ENCODE results near the gene WWC2. TPM values are rescaled to one million over a fixed set of nuclear protein-coding genes. Genes with fewer than 3 reads are reported as not detected.
A peak's percentile ranks its signal among the peaks of the same experiment; 100 is the strongest.

WWC2 gene
- polyA plus RNA-seq, 2 of the 4 experiments (the other 2 are of a cell fraction): 14.9 to 26.9 TPM

GRCh38 chr4:183171484-183172267, 72.6 kb downstream of the WWC2 start:
- peak overlapping the region; percentile 71 to 79 for H3K27ac ChIP-seq
- H3K4me1 ChIP-seq: peaks cover 69% of the 10 kb centered on the region
- no peak for TF ChIP-seq HOXA7 (CRISPR knock-in tag; IDR thresholded peaks at IDR 0.05)
- peak; percentile 32; the same call in 1 of the 2 replicates for TF ChIP-seq JUNB (IDR thresholded peaks at IDR 0.05)
- peak in 1 of 2 experiments; percentile 55; a peak in 2 of 4 replicates for TF ChIP-seq CEBPB (IDR thresholded peaks at IDR 0.05)
- TF ChIP-seq FOSL2 (IDR thresholded peaks at IDR 0.05): no peak
- peak; percentile 72 for TF ChIP-seq FOSL2 (CRISPR knock-in tag; IDR thresholded peaks at IDR 0.05)
- no peak for TF ChIP-seq RNF2 (IDR thresholded peaks at IDR 0.05; ENCODE audit: borderline replicate concordance, low read depth)
- peak; percentile 80 for TF ChIP-seq MAX (IDR thresholded peaks at IDR 0.05)
- TF ChIP-seq RFX5 (IDR thresholded peaks at IDR 0.05): no peak
- TF ChIP-seq GATA3 (IDR thresholded peaks at IDR 0.05; ENCODE audit: borderline replicate concordance): peak; percentile 70; the same call in 1 of the 2 replicates
- TF ChIP-seq SMC3 (IDR thresholded peaks at IDR 0.05): 0 out of 3 replicates have a peak, but pooled peaks have one; percentile 3
- DNase-seq (ENCODE audit: low read depth in 1 of 2, low spot score in 1 of 2) (peak; percentile 25 to 66), ATAC-seq (peak; percentile 72 to 75), FAIRE-seq (no peak)
- H3K4me2 ChIP-seq: peak overlapping the region; percentile 72
- POLR2A ChIA-PET: no interaction called here
- 0 out of 3 replicates have a peak overlapping the region, but pooled peaks have one; percentile 2 for H3K4me3 ChIP-seq
- no peaks in the 10 kb centered on the region for H3K9me3 ChIP-seq
- 1% methylated on average over 4 of the region's 4 CpGs for WGBS (ENCODE audit: missing lambda C conversion rate)
- CTCF ChIA-PET: interaction anchor here (1.3 kb wide), 1 partner anchor 9 kb away, joined by 3 read pairs; no protein-coding TSS in a partner anchor

- CTCF ChIA-PET: interaction anchor here (1.3 kb wide), 1 partner anchor 8 kb away, joined by 3 read pairs; no protein-coding TSS in a partner anchor
Observed at GRCh38 chr4:183172881-183173280, 73.8 kb downstream of the WWC2 start.

GRCh38 chr4:183173580-183174526, 74.8 kb downstream of the WWC2 start:
- ChIA-PET CTCF (no interaction called here), POLR2A (no interaction called here)
- DNase-seq (ENCODE audit: low read depth in 1 of 2, low spot score in 1 of 2) (no peak), ATAC-seq (peak; percentile 55 to 60; a peak in 5 of 6 replicates), FAIRE-seq (no peak)
- H3K4me3 ChIP-seq: peak overlapping the region; percentile 23; the same call in 2 of the 3 replicates
- H3K4me2 ChIP-seq: peak overlapping the region; percentile 72
- H3K9me3 ChIP-seq: no peaks in the 10 kb centered on the region
- peak overlapping the region; percentile 71 to 79 for H3K27ac ChIP-seq
- peaks cover 73% of the 10 kb centered on the region for H3K4me1 ChIP-seq
- no peak for TF ChIP-seq KDM5A (IDR thresholded peaks at IDR 0.05)
- TF ChIP-seq FOXS1 (CRISPR knock-in tag; IDR thresholded peaks at IDR 0.05): no peak
- TF ChIP-seq BCL3 (IDR thresholded peaks at IDR 0.05): no peak
- no peak for TF ChIP-seq RFX5 (IDR thresholded peaks at IDR 0.05)
- TF ChIP-seq ZSCAN20 (CRISPR knock-in tag; IDR thresholded peaks at IDR 0.05): no peak
- no peak for TF ChIP-seq ESRRA (IDR thresholded peaks at IDR 0.05; ENCODE audit: borderline replicate concordance, low read length)
- TF ChIP-seq POLR2A (IDR thresholded peaks at IDR 0.05; ENCODE audit: low read length): no peak
- no peak for TF ChIP-seq USF2 (IDR thresholded peaks at IDR 0.05)
- no peak for TF ChIP-seq PHF8 (IDR thresholded peaks at IDR 0.05; ENCODE audit: borderline replicate concordance, low read depth)
- no peak for TF ChIP-seq JUNB (IDR thresholded peaks at IDR 0.05)
- no peak for TF ChIP-seq CEBPB (IDR thresholded peaks at IDR 0.05)
- TF ChIP-seq HOXA7 (CRISPR knock-in tag; IDR thresholded peaks at IDR 0.05): no peak
- TF ChIP-seq ZNF302 (CRISPR knock-in tag; IDR thresholded peaks at IDR 0.05): no peak
- TF ChIP-seq RARB (CRISPR knock-in tag; IDR thresholded peaks at IDR 0.05): no peak
- TF ChIP-seq POLR2AphosphoS2 (conservative IDR thresholded peaks at IDR 0.05; ENCODE audit: low read length): no peak
- TF ChIP-seq GATA3 (IDR thresholded peaks at IDR 0.05; ENCODE audit: borderline replicate concordance): no peak
- TF ChIP-seq SREBF2 (IDR thresholded peaks at IDR 0.05): no peak
- TF ChIP-seq FOSL2 (IDR thresholded peaks at IDR 0.05): no peak
- TF ChIP-seq FOSL2 (CRISPR knock-in tag; IDR thresholded peaks at IDR 0.05): no peak
- no peak for TF ChIP-seq EHMT2 (IDR thresholded peaks at IDR 0.05; ENCODE audit: low read depth)
- no peak for TF ChIP-seq NR3C1 (IDR thresholded peaks at IDR 0.05)
- WGBS (ENCODE audit: missing lambda C conversion rate): 24% methylated on average over 10 of the region's 13 CpGs

More at GRCh38 chr4:183172881-183173280, 73.8 kb downstream of the WWC2 start:
- peak overlapping the region; percentile 72 for H3K4me2 ChIP-seq
- no peaks in the 10 kb centered on the region for H3K9me3 ChIP-seq
- TF ChIP-seq JUN (IDR thresholded peaks at IDR 0.05) (no peak), RARB (CRISPR knock-in tag; IDR thresholded peaks at IDR 0.05) (no peak)
- FAIRE-seq (no peak), DNase-seq (ENCODE audit: low read depth in 1 of 2, low spot score in 1 of 2) (no peak), ATAC-seq (no peak; a peak in 1 of 6 replicates)
- H3K27ac ChIP-seq: peak overlapping the region; percentile 71 to 79
- H3K4me1 ChIP-seq: peaks cover 72% of the 10 kb centered on the region
- POLR2A ChIA-PET: no interaction called here
- 30% methylated on average over 1 of the region's 1 CpG for WGBS (ENCODE audit: missing lambda C conversion rate)
- peak overlapping the region; percentile 23; the same call in 2 of the 3 replicates for H3K4me3 ChIP-seq

All from A549 (cell line).